Limb (tissue), 2 donors: Measurements from ENCODE around the gene NFYB.
"Not testable (repeated sequence)": the region's sequence is repeated elsewhere in the genome, so short reads cannot be mapped to it uniquely, and the experiment has no call there.

Source experiments
- DNase-seq, 2 donors: peaks; one replicate each; pipeline ENCODE4 v3.0.0-alpha.2; 2016; ENCODE audit errors: extremely low spot score in 2 of 2

Gene NFYB

DNA sequence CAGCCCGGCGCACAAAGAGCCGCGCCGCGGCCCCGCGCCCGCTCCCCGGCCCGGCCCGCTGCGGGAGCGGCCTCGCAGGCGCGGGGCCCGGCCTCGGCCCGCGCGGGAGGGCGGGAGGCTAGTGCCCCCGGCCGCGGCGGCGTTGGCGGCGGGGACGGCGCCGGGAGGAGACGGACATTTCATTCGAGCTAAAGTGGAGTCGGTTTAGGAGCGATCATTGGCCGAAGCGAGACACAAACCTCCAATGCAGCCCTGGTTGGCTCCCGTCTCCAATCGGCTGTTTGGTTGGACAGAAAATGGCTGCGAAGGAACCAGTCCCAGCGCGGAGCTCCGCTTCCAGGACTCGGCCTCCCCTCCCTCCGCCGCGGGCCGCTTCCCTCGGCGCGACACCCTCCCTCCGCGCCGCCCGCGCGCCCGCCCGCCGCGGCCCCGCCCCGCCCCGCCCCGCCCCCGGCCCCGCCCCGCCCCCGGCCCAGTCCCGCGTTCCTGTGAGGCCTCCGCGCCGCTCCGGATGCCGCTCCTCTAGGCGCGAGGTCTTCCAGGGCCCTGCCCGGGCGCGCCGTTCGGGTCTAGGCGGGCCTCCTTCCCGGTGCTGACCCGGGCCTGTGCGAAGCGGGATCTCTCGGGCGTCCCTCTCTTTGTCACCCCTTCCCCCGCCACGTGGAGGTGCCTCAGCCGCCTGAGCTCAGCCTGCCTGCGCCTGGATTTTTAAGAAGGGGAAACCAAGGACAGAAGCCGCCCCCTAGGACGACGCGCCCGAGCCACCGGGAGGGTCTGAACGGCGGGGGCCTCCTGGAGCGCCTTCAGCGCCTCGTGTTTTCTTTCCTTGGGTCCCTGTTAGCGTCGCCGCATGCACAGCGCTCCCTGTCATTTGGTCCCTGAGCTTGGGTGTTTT lies at the start of gene NFYB:
Gene NFYB, minus strand, starts transcription at position 309 of the 895 bp plus-strand sequence. CDS start 2,757 bp downstream, outside the sequence.
- peak; percentile 94 to 96 for DNase-seq

GRCh38 chr12:104187446-104188155 lies 49.6 kb upstream of the NFYB start:
- no peak for DNase-seq

DNA sequence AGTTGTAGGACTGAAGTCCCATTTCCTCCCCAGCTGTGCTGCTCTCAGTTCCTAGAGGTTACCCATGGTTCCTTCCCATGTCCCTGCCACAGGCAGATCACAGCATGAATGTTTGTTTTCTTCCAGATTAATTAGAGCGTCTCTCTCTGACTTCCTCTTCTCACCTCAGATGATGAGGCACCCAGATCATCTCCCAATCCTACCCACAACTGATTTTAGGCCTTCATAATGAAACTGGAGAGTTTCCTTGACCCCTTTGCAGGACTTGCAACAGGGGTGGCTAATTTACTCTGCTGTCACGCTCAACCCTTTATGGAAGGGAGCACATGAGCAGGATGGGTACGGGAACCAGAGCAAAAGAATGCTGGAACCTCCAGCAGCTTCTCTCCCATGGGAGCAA lies 45.4 kb upstream of the NFYB start:
- no peak for DNase-seq

GRCh38 chr12:104182621-104183378 lies 44.8 kb upstream of the NFYB start:
- DNase-seq = no peak

GRCh38 chr12:104182144-104182543 lies 44.1 kb upstream of the NFYB start:
- DNase-seq = no peak

GRCh38 chr12:104181313-104181712 lies 43.3 kb upstream of the NFYB start:
- no peak for DNase-seq

GRCh38 chr12:104180374-104180773 lies 42.4 kb upstream of the NFYB start:
- no peak for DNase-seq

DNA sequence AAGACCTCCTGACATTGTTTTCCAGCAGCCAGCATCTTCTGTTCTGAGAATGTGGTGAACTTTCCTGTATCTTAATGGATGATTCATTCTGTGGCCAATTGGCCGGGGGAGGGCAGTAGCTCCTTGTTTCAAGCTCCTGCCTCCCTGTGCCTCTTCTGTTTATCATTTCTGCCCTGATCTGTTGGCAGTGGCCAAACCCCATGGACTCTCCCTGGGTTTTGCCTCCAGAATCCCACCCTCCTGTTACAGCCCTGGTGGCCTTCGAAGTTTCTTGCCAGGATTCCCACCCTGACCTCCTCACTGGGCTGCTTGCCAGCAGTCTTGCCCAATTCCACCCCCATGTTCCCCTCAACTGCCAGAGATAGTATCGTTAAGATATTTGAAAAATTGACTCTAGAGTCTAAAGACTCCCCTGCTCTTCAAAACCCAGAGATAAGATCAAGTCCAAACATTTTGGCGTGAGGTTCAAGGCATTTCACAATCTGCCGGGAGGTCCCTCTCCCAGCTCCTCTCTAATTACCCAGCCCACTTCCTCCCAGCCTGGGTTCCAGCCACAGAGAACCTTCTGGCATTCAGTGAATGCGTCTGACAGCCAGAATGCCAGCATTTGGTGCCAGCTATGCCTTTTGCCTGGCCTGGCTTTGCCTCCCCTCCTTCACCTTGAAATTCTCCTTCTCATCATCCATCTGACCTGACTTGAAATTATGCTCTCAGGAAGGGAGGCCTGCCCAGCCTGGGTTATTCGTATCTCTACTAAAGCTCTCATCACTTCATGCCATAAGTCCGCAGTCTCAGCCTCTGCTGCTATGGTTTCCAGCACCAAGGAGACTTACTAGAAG lies 39.9 kb upstream of the NFYB start:
- no peak for DNase-seq

DNA sequence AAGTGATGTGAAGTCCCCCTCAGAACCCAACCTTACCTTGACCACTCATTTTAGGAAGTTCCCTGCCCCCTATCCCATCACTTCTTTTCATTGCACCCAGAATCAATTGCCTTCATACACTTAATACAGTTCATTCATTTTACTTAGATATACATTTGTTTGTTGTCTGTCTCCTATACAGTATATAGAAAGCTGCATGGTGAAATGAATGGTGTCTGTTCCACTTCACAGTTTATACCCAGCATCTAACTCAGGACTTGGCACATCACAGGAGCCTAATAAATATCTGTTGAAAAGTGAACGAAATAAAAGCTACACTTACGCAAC lies 39.3 kb upstream of the NFYB start:
- no peak for DNase-seq

GRCh38 chr12:104175726-104176247 lies 37.8 kb upstream of the NFYB start:
- DNase-seq = no peak

DNA sequence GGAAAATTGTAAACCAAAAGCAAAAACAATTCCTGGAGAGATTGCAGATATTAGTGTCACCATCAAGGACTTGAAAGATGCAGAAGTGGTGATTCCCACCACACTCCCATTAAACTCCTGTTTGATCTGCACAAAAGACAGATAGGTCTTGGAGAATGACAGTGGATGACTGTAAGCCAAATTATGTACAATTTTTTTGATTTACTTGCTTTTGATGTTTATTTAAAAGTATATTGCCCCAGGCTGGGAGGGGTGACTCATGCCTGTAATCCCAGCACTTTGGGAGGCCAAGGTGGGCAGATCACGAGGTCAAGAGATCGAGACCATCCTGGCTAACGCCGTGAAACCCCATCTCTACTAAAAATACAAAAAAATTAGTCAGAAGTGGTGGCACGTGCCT lies 35.8 kb upstream of the NFYB start:
- DNase-seq = not testable (repeated sequence)

GRCh38 chr12:104172570-104172947 lies 34.5 kb upstream of the NFYB start:
- DNase-seq = no peak

- no peak for DNase-seq
These were observed 34.0 kb upstream of the NFYB start for GRCh38 chr12:104171785-104172569.

GRCh38 chr12:104168596-104168995 lies 30.6 kb upstream of the NFYB start:
- no peak for DNase-seq

GRCh38 chr12:104167519-104168458 lies 29.8 kb upstream of the NFYB start:
- no peak for DNase-seq

GRCh38 chr12:104166465-104166864 lies 28.5 kb upstream of the NFYB start:
- no peak for DNase-seq

DNA sequence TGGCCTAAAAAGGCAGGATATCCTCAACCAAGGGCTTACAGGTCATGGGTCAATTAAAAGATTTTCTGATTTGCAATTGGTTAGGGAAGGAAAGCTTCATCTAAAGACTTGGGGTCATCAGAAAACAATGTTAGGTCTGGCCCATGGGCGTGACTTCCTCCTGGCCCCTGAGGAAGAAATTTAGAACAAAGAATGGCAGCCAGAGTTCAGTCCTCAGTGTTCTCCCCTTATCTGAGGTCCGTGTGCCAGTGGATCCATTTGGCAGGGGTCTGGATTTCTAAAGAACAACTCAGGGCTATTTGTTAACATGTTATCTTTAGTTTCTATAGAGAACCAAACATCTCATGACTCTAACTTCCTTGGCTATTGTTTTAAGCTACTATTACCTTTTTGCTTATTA lies 27.8 kb upstream of the NFYB start:
- DNase-seq = no peak

DNA sequence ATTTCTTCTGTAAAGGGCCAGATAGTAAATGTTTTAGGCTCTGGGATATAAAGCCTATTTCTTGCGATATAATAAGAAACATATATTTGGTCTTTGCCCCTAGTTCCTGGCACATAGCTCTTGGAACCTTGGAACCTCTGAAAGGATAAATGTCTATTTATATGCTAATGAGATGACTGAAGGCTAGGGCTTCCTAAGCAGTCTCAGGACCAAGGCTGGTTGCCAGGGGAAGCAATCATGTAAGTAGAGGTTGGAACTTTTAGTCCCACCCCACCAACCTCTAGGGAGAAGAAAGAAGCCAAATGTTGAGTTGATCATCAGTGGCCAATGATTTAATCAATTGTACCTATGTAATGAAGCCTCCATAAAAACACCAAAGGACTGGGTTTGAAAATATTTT lies 26.6 kb upstream of the NFYB start:
- no peak for DNase-seq

DNA sequence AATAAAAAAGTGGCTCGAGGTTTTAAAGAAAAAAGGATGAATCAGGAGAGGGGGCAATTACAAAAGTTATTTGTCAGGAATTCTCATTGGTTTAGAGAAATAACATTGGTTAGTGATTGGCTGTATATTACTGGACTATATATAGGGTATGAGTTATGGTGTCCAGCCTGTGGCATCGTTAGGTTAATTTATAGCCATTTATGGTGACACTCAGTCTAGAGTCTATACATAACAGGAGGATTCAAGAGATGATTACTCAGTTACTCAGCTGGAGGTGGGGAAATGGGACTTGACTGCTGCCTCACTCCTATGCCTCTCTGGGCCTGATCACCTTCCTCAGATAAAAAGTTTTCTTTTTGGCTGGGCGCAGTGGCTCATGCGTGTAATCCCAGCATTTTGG lies 25.6 kb upstream of the NFYB start:
- DNase-seq = no peak
